PC-3 (cell line): ENCODE data around the gene USP25. TPM values are rescaled to one million over a fixed set of nuclear protein-coding genes. Genes with fewer than 3 reads are reported as not detected.

Source experiments
- ATAC-seq: fragments of 200-7000 bp; cut with Tn5 transposase; 2 replicates; pipeline ENCODE4 v1.9.1; 2020; ENCODE audit warnings: mild to moderate bottlenecking, moderate library complexity
- BruUV-seq: library from RNA; stranded (reverse); fragments of 400-500 nt; replicated peaks from 2 replicates; lab custom pipeline; 2021; lab: Mats Ljungman, UMichigan
- CTCF ChIA-PET: fragments of 300-600 bp; sonication (Branson Sonifier 250); formaldehyde crosslinking; loops from one replicate; lab custom pipeline; 2022; ENCODE audit warnings: antibody characterized with exemption; lab: Charles Lee
- POLR2A ChIA-PET: fragments of 300-600 bp; sonication (Branson Sonifier 250); formaldehyde crosslinking; loops from one replicate; lab custom pipeline; 2022; ENCODE audit warnings: antibody characterized with exemption; ENCODE audit not compliant: unreplicated experiment; lab: Charles Lee
- DNase-seq: peaks from one replicate; pipeline ENCODE4 v3.0.0-alpha.2; 2015
- H2AFZ ChIP-seq: fragments of 300-600 bp; sonication (generic); 2 replicates; pipeline ENCODE4 v1.6.0; 2016; ENCODE audit warnings: antibody characterized with exemption, low read length
- H3F3A ChIP-seq: fragments of 300-600 bp; sonication (generic); one replicate; pipeline ENCODE4 v1.6.0; 2017; ENCODE audit warnings: antibody characterized with exemption, low read length, control low read depth, mild to moderate bottlenecking; ENCODE audit not compliant: unreplicated experiment
- H3K27ac ChIP-seq: fragments of 300-600 bp; sonication (generic); 2 replicates; pipeline ENCODE4 v1.5.1; 2016; ENCODE audit warnings: mild to moderate bottlenecking, low read length
- H3K27me3 ChIP-seq: fragments of 300-600 bp; sonication (generic); 2 replicates; pipeline ENCODE4 v1.6.1; 2016; ENCODE audit warnings: low read length, mixed read lengths
- H3K36me3 ChIP-seq: fragments of 300-600 bp; sonication (generic); 2 replicates; pipeline ENCODE4 v1.6.1; 2016; ENCODE audit warnings: low read depth, mixed run types, low read length, mixed read lengths
- H3K4me1 ChIP-seq: fragments of 300-600 bp; sonication (generic); 2 replicates; pipeline ENCODE4 v1.5.1; 2016; ENCODE audit warnings: low read length; ENCODE audit not compliant: insufficient read depth
- H3K4me2 ChIP-seq: fragments of 300-600 bp; sonication (generic); 2 replicates; pipeline ENCODE4 v1.6.0; 2016; ENCODE audit warnings: low read length
- H3K4me3 ChIP-seq: fragments of 300-600 bp; sonication (generic); 2 replicates; pipeline ENCODE4 v1.5.1; 2016; ENCODE audit warnings: mild to moderate bottlenecking, low read length, mixed read lengths
- H3K79me2 ChIP-seq: fragments of 300-600 bp; sonication (generic); 2 replicates; pipeline ENCODE4 v1.6.1; 2017; ENCODE audit warnings: low read length, mixed read lengths
- H3K9ac ChIP-seq: fragments of 300-600 bp; sonication (generic); 2 replicates; pipeline ENCODE4 v1.6.0; 2016; ENCODE audit warnings: mild to moderate bottlenecking, low read length
- H3K9me2 ChIP-seq: fragments of 300-600 bp; sonication (generic); replicated peaks from 2 replicates; pipeline ENCODE4 v1.6.1; 2016; ENCODE audit warnings: mixed run types, low read length, mixed read lengths
- H3K9me3 ChIP-seq: fragments of 300-600 bp; sonication (generic); 2 replicates; pipeline ENCODE4 v1.6.1; 2016; ENCODE audit warnings: low read length, mixed read lengths
- H4K20me1 ChIP-seq: fragments of 300-600 bp; sonication (generic); 2 replicates; pipeline ENCODE4 v1.6.1; 2016; ENCODE audit warnings: low read length, mixed read lengths
- EZH2 ChIP-seq: fragments of 300-600 bp; sonication (generic); IDR thresholded peaks from one replicate; pipeline ENCODE4 v1.6.1; 2017; ENCODE audit warnings: antibody characterized with exemption, mild to moderate bottlenecking, low read length; ENCODE audit not compliant: unreplicated experiment
- EZH2phosphoT487 ChIP-seq: fragments of 300-600 bp; sonication (generic); IDR thresholded peaks from 2 replicates; pipeline ENCODE4 v1.6.1; 2018; ENCODE audit warnings: mild to moderate bottlenecking, antibody characterized with exemption, low read length, borderline replicate concordance
- intact Hi-C: fragments of 100-400 bp; cut with micrococcal nuclease; formaldehyde crosslinking; loops from 2 replicates; pipeline ENCODE4 v1.9.0; 2023
- total RNA-seq: library from RNA; depleted of rRNA; stranded (reverse); fragments of >200 nt; gene quantifications from 2 replicates; pipeline ENCODE4 v1.2.3, GENCODE V29; 2014
- TF ChIP-seq, protein P1 (sequence below): fragments of 300-600 bp; sonication (generic); conservative IDR thresholded peaks from 2 replicates; pipeline ENCODE4 v1.5.1; 2017; ENCODE audit warnings: antibody characterized with exemption, low read depth, mild to moderate bottlenecking, low read length

The USP25 gene
- total RNA-seq, 1 experiment from 2014 or later = 54.4 TPM

DNA sequence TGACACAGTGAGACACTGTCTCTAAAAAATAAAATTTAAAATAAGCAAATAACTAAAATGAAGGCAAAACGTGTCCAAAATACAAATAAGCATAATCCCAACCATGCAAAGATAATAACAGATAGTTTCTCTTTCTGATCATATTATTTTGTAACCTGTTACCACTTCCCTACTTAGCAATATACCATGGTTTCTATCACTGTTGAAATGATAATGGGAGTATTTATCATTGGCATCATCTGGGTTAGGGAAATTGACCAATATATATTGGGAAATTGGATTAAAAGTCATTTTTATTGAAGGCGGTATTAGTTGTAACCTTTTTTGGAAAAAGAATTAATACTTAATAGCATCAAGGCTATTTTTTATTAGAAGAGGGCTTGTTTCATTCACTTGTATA lies 47.0 kb downstream of the USP25 start:
- Histone ChIP-seq H3K36me3 (peaks cover 21% of the 10 kb centered on the region), H3K27me3 (no peaks in the 10 kb centered on the region), H4K20me1 (peaks cover 9% of the 10 kb centered on the region; the same call in 1 of the 2 replicates), H3K4me2 (no peak overlapping the region), H3K27ac (no peak overlapping the region), H3K4me1 (peaks cover 22% of the 10 kb centered on the region), H3K9me2 (no peaks in the 10 kb centered on the region), H3K79me2 (peaks cover 71% of the 10 kb centered on the region), H2AFZ (no peak overlapping the region), H3K9ac (no peak overlapping the region), H3F3A (no peaks in the 10 kb centered on the region), H3K9me3 (no peaks in the 10 kb centered on the region), H3K4me3 (no peak overlapping the region)
- ChIA-PET POLR2A (no interaction called here), CTCF (no interaction called here)
- intact Hi-C loops = no loop called here
- DNase-seq = no peak
- no TSS peak for BruUV-seq
- no peak for ATAC-seq
- TF ChIP-seq EZH2phosphoT487 = no peak
- no peak for TF ChIP-seq EZH2
- TF ChIP-seq, protein P1, sequence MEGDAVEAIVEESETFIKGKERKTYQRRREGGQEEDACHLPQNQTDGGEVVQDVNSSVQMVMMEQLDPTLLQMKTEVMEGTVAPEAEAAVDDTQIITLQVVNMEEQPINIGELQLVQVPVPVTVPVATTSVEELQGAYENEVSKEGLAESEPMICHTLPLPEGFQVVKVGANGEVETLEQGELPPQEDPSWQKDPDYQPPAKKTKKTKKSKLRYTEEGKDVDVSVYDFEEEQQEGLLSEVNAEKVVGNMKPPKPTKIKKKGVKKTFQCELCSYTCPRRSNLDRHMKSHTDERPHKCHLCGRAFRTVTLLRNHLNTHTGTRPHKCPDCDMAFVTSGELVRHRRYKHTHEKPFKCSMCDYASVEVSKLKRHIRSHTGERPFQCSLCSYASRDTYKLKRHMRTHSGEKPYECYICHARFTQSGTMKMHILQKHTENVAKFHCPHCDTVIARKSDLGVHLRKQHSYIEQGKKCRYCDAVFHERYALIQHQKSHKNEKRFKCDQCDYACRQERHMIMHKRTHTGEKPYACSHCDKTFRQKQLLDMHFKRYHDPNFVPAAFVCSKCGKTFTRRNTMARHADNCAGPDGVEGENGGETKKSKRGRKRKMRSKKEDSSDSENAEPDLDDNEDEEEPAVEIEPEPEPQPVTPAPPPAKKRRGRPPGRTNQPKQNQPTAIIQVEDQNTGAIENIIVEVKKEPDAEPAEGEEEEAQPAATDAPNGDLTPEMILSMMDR = no peak

DNA sequence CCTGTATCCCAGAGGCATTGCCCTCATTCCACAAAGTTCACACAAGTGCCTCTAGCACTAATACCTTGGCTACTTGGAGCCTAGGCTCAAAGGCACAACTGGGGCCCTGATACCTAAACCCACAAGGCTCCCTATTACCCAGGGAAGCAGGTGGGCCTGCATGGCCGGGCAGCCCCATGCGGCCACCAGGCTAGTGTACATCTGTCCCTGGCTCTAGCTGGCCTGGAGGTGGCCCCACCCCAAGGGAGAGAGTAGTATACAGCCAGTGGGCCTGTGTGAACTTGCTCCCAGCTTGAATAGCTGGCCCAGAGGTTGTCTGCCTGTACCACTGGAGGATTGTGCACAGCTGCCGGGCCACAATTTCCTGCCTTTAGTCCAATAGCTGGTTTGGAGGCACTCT lies 52.2 kb downstream of the USP25 start:
- no peak for TF ChIP-seq EZH2
- TF ChIP-seq, protein P1 = no peak
- no peak for TF ChIP-seq EZH2phosphoT487
- ChIA-PET POLR2A (no interaction called here), CTCF (no interaction called here)
- Histone ChIP-seq H3K4me1 (no peaks in the 10 kb centered on the region), H3K36me3 (peaks cover 30% of the 10 kb centered on the region), H4K20me1 (peaks cover 3% of the 10 kb centered on the region; the same call in 1 of the 2 replicates), H3K9me2 (no peaks in the 10 kb centered on the region), H3F3A (no peaks in the 10 kb centered on the region), H3K9ac (no peak overlapping the region), H3K4me3 (no peak overlapping the region), H3K27ac (no peak overlapping the region), H3K79me2 (peaks cover 22% of the 10 kb centered on the region), H3K27me3 (no peaks in the 10 kb centered on the region), H3K4me2 (no peak overlapping the region), H2AFZ (no peak overlapping the region), H3K9me3 (no peaks in the 10 kb centered on the region)
- ATAC-seq = no peak
- DNase-seq = no peak
- no TSS peak for BruUV-seq
- intact Hi-C loops = no loop called here

DNA sequence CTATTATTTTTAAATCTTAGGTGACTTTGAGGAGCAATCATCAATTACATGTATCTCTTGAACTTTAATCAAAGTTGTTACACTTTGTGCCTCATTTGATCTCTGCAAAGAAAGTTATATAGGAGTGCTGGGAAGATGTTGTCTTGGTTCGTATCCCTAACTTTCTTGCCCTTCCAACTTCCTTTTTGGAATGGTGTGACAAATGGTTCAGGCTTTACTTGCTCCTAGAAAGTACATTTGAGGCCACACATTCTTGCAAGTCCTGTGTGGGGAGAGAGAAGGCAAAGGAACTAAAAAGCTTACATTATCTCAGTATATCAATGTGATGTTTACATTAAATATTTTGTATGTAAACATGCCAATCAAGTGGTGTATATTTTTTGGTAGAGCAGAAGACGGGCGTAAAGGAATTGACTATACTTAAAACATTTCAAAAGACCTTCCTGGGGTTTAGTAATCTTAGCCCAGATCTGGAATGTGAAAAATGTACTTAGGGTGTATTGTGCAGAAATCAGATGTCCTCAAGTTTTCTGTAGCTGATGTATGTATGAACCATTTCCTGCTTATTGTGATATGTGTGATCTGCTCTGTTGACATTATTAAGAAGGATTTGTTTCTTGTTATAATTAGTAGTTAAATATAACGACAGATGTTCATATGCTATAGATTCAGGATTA lies 59.2 kb downstream of the USP25 start:
- ATAC-seq = peak; percentile 40; the same call in 1 of the 2 replicates
- Histone ChIP-seq H3K9me2 (no peaks in the 10 kb centered on the region), H3F3A (no peaks in the 10 kb centered on the region), H3K27ac (no peak overlapping the region), H3K4me2 (no peak overlapping the region), H3K27me3 (no peaks in the 10 kb centered on the region), H2AFZ (no peak overlapping the region), H3K36me3 (no peaks in the 10 kb centered on the region), H3K4me3 (no peak overlapping the region), H3K9me3 (no peaks in the 10 kb centered on the region), H3K4me1 (0 out of 2 replicates have a peak, but pooled peaks cover 6% of the 10 kb centered on the region), H3K9ac (no peak overlapping the region), H3K79me2 (0 out of 2 replicates have a peak, but pooled peaks cover 11% of the 10 kb centered on the region), H4K20me1 (no peaks in the 10 kb centered on the region)
- TF ChIP-seq EZH2 (no peak), EZH2phosphoT487 (no peak)
- TF ChIP-seq, protein P1 = no peak
- ChIA-PET POLR2A (no interaction called here), CTCF (no interaction called here)
- intact Hi-C loops = no loop called here
- DNase-seq = peak; percentile 37
- no TSS peak for BruUV-seq
